KMS-11 (cell line): ENCODE measurements around the gene SYTL1.

Source experiments
- H2AFZ ChIP-seq: fragments of 200-600 bp; sonication (generic); 2 replicates; pipeline ENCODE4 v1.6.1; 2016; ENCODE audit warnings: antibody characterized with exemption, mixed run types, low read depth
- H3K27ac ChIP-seq: fragments of 200-600 bp; sonication (generic); 2 replicates; pipeline ENCODE4 v1.6.1; 2016; ENCODE audit warnings: mild to moderate bottlenecking, mixed run types
- H3K27me3 ChIP-seq: fragments of 200-600 bp; sonication (generic); 2 replicates; pipeline ENCODE4 v1.6.1; 2017; ENCODE audit warnings: mild to moderate bottlenecking, low read depth, mixed run types, moderate library complexity; ENCODE audit not compliant: insufficient read depth
- H3K36me3 ChIP-seq: fragments of 200-600 bp; sonication (generic); 2 replicates; pipeline ENCODE4 v1.6.1; 2017; ENCODE audit warnings: mild to moderate bottlenecking, mixed run types; ENCODE audit not compliant: insufficient read depth
- H3K4me1 ChIP-seq: fragments of 200-600 bp; sonication (generic); 2 replicates; pipeline ENCODE4 v1.6.1; 2016; ENCODE audit warnings: mild to moderate bottlenecking, low read depth, mixed run types; ENCODE audit not compliant: poor library complexity, severe bottlenecking
- H3K4me2 ChIP-seq: fragments of 200-600 bp; sonication (generic); 2 replicates; pipeline ENCODE4 v1.7.0; 2016; ENCODE audit warnings: mild to moderate bottlenecking, mixed run types
- H3K4me3 ChIP-seq: fragments of 200-600 bp; sonication (generic); IDR thresholded peaks from 2 replicates; pipeline ENCODE4 v1.6.1; 2017; ENCODE audit warnings: low read depth, low read length, mixed read lengths; ENCODE audit not compliant: insufficient read depth
- H3K79me2 ChIP-seq: fragments of 200-600 bp; sonication (generic); 2 replicates; pipeline ENCODE4 v1.6.1; 2016; ENCODE audit warnings: low read depth, mixed run types; ENCODE audit not compliant: insufficient read depth
- H3K9ac ChIP-seq: fragments of 200-600 bp; sonication (generic); 2 replicates; pipeline ENCODE4 v1.6.1; 2016; ENCODE audit warnings: mild to moderate bottlenecking, mixed run types
- H4K20me1 ChIP-seq: fragments of 200-600 bp; sonication (generic); 2 replicates; pipeline ENCODE4 v1.6.1; 2016; ENCODE audit warnings: mild to moderate bottlenecking, mixed run types; ENCODE audit not compliant: insufficient read depth
- CTCF ChIP-seq: fragments of 200-600 bp; sonication (generic); conservative IDR thresholded peaks from 2 replicates; pipeline ENCODE4 v1.6.1; 2017; ENCODE audit warnings: low read depth, mild to moderate bottlenecking, antibody characterized with exemption, low read length, moderate library complexity, mixed read lengths

Gene SYTL1

GRCh38 chr1:27400082-27400962, 58.5 kb downstream of the SYTL1 start:
- Histone ChIP-seq H3K79me2 (no peaks in the 10 kb centered on the region), H3K4me1 (peaks cover 3% of the 10 kb centered on the region), H3K27me3 (no peaks in the 10 kb centered on the region)

DNA sequence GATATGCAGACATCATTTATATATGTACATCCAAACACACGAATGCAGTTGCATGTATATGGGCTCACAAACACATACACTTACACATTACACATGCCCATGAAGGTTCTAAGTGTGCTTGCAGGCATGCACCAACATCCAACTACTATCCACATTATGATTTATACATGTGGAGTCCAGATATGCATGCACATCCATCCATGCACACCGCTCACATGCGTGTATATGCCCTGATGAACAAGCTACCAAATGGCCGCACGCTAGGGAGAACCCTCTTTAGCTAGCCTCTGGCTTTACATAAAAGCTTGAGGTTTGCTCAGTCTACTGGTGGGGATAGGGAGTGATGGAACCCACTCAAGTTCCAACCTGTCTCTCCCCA, 59.1 kb downstream of the SYTL1 start:
- Histone ChIP-seq H3K4me1 (no peaks in the 10 kb centered on the region), H3K4me2 (no peak overlapping the region), H3K36me3 (no peaks in the 10 kb centered on the region), H3K79me2 (no peaks in the 10 kb centered on the region), H4K20me1 (no peaks in the 10 kb centered on the region), H3K9ac (no peak overlapping the region), H2AFZ (no peak overlapping the region), H3K4me3 (no peak overlapping the region), H3K27ac (no peak overlapping the region), H3K27me3 (no peaks in the 10 kb centered on the region)
- TF ChIP-seq CTCF: no peak

More at GRCh38 chr1:27400082-27400962, 58.5 kb downstream of the SYTL1 start:
- no peak for TF ChIP-seq CTCF
- no peak overlapping the region for H3K4me2 ChIP-seq
- no peak overlapping the region for H3K9ac ChIP-seq
- no peaks in the 10 kb centered on the region for H3K36me3 ChIP-seq
- no peak overlapping the region for H3K4me3 ChIP-seq
- H2AFZ ChIP-seq: no peak overlapping the region
- no peaks in the 10 kb centered on the region for H4K20me1 ChIP-seq
- no peak overlapping the region for H3K27ac ChIP-seq

GRCh38 chr1:27402349-27402754, 60.5 kb downstream of the SYTL1 start:
- TF ChIP-seq CTCF: no peak
- H3K27ac ChIP-seq: no peak overlapping the region

GRCh38 chr1:27403065-27403726, 61.4 kb downstream of the SYTL1 start:
- no peaks in the 10 kb centered on the region for H3K36me3 ChIP-seq
- no peak overlapping the region for H3K4me3 ChIP-seq
- no peaks in the 10 kb centered on the region for H4K20me1 ChIP-seq
- no peaks in the 10 kb centered on the region for H3K27me3 ChIP-seq
- no peak overlapping the region for H3K9ac ChIP-seq
- H3K27ac ChIP-seq: no peak overlapping the region
- TF ChIP-seq CTCF: no peak
- no peaks in the 10 kb centered on the region for H3K79me2 ChIP-seq
- no peaks in the 10 kb centered on the region for H3K4me1 ChIP-seq
- H2AFZ ChIP-seq: no peak overlapping the region
- H3K4me2 ChIP-seq: no peak overlapping the region

More at GRCh38 chr1:27402349-27402754, 60.5 kb downstream of the SYTL1 start:
- H3K9ac ChIP-seq: no peak overlapping the region
- no peaks in the 10 kb centered on the region for H3K79me2 ChIP-seq
- no peaks in the 10 kb centered on the region for H3K36me3 ChIP-seq
- H2AFZ ChIP-seq: no peak overlapping the region
- no peaks in the 10 kb centered on the region for H3K27me3 ChIP-seq
- H4K20me1 ChIP-seq: no peaks in the 10 kb centered on the region
- H3K4me2 ChIP-seq: no peak overlapping the region
- H3K4me3 ChIP-seq: no peak overlapping the region
- H3K4me1 ChIP-seq: no peaks in the 10 kb centered on the region
